HG02870 (cell line): ENCODE measurements around the gene IFNL2.
"Not testable (repeated sequence)": the region's sequence is repeated elsewhere in the genome, so short reads cannot be mapped to it uniquely, and the experiment has no call there.

ENCODE experiments used
- ATAC-seq: cut with Tn5 transposase; IDR thresholded peaks from one replicate; pipeline ENCODE4 v1.9.1; 2021; ENCODE audit warnings: mild to moderate bottlenecking, moderate library complexity; ENCODE audit not compliant: unreplicated experiment

Gene IFNL2

DNA sequence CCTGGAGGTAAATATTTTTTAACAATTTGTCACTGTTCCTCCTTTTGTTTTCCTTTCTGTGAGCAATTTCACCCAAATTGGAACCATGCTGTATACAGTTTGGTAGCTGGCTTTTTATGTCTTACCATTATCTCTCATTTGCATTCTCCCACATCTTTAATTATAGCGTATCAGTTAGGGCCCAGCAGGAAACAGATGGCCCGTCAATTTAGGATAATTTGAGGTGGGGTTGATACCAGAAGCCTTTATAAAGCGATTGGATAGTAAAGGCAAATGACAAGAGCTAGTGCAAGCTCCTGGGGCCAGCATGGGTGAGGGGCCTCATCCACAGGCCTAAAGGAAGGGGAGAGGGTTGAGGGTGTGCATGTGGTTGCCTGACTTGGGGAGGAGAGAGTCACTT, 15.7 kb upstream of the IFNL2 start:
- no peak for ATAC-seq

DNA sequence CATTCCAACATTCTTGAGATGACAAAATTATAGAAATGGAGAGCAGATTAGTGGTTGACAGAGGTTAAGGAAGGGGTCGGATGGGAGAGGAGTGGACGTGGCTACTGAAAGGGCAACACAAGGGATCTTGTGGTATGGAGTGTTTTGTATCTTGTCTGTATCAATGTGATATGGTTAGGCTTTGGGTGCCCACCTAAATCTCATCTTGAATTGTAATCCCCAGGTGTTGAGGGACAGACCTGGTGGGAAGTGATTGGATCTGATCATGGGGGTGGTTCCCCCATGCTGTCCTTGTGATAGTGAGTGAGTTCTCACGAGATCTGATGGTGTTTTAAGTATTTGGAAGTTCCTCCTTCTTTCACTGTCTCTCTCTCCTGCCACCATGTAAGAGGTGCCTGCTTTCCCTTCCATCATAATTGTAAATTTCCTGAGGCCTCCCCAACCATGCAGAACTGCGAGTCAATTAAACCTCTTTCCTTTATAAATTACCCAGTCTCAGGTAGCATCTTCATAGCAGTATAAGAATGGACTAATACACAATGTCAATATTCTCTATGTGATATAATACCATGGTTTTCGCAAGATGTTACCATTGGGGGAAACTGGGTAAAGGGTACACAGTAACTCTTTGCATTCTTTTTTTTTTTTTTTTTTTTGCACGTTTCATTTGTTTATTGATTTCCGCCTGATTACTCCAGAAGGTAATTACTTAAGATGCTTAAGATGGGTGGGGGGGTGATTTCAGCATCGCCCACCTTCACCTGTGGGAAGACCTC, 14.6 kb upstream of the IFNL2 start:
- ATAC-seq: no peak

DNA sequence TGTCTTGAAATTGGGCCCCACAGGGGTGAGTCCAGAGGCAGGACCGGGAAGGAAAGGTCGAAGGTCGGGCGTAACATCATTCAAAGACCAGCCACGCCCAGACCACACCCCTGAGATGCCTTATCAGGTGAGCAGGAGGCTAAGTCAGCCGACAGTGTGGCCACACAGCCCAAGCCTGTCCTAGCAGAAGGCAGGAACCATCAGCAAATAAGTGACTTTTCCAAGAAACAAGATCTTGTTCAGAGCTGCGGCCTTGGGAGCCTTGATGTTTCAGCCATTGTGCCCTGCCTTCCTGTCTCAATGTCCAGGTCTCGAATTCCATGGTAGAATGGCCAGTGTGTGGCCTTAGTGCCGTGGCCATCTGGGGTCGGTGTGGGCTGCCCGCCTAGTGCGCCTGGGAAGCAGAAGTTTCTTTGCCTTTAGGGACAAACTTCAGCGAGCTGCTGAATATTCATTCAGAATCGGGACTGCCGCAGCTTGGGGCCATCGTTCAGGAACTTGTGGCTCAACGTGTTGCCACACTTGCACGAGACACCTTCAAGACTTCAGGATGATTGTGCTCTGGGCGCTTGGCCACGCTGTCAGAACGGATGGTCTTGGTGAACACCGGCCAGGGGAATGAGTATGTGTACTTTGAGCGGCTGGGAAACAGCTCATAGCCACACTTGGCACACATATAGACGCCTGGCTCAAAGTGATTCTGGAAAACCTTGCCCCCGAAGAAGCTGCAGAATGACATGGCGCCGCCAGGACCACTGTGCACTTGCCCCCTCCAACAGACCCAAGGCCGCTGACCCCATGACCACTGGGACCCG, 13.5 kb upstream of the IFNL2 start:
- no peak for ATAC-seq

DNA sequence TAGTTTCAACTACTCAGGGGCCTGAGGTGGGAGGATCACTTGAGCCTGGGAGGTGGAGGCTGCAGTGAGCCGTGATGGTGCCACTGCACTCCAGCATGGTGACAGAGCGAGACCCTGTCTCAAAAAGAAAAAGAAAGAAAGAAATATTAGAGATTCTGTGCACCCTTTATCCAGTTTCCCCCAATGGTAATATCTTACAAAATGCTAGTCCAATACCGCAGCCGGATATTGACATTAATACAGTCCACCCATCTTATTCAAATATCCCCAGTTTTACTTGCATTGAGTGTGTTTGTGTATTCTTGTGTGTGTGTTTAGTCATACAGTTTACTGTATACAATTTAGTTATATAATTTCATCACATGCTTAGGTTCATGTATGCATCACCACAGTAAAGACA, 11.0 kb upstream of the IFNL2 start:
- ATAC-seq: no peak

DNA sequence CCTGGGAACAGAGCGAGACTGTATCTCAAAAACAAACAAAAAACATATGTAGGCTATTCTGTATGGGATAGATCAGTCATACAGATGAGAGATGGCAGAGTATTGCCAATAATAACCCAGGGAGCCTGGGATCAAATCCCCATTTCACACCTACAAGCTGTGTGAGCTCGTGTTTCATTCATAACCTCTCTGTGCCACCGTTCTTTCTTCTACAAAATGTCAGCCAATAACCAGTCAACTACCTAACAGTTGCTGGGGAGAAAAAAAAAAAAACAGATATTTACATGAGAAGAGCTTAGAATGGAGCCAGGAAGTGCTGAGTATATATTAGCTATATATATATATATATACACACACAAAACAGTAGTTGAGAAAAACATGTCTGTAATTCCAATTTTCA, 6.5 kb upstream of the IFNL2 start:
- ATAC-seq: no peak

DNA sequence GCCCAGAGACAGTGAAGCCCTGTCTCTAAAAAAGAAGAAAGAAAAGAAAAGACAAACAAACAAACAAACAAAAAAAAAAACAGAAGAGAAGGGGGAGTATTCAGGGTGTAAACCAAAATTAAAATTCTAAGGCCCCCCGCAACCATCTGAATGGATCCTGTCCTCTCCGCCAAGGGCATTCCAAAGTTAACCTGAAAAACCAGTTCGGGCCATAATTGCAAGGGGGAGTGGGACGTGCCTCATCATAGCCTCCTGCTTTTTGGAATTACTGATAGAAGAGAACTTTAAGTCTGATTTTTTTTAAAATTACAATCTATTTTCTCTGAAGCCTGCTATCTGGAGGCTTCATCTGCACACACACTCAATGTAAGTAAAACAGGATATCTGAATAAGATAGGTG, 5.7 kb upstream of the IFNL2 start:
- no peak for ATAC-seq

DNA sequence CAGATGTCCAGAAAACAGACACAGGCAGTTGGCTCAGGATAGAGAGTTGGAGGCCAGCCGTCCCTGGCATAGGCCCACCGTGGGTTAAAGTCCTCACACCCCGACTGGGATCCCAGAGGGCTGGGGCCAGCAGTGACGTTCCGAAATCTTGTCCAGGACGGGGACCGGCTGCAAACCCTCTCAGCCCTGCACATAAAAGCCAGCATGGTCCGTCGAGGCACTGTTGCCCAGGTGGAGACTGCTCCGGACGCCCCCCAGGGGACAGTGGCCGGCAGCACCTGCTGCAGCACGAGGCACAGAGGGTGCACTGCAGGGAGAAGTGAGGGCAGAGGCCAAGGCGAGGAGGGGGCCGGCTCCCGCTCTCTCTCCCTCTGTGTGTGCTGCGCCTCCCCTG, 4.3 kb upstream of the IFNL2 start:
- ATAC-seq: no peak

DNA sequence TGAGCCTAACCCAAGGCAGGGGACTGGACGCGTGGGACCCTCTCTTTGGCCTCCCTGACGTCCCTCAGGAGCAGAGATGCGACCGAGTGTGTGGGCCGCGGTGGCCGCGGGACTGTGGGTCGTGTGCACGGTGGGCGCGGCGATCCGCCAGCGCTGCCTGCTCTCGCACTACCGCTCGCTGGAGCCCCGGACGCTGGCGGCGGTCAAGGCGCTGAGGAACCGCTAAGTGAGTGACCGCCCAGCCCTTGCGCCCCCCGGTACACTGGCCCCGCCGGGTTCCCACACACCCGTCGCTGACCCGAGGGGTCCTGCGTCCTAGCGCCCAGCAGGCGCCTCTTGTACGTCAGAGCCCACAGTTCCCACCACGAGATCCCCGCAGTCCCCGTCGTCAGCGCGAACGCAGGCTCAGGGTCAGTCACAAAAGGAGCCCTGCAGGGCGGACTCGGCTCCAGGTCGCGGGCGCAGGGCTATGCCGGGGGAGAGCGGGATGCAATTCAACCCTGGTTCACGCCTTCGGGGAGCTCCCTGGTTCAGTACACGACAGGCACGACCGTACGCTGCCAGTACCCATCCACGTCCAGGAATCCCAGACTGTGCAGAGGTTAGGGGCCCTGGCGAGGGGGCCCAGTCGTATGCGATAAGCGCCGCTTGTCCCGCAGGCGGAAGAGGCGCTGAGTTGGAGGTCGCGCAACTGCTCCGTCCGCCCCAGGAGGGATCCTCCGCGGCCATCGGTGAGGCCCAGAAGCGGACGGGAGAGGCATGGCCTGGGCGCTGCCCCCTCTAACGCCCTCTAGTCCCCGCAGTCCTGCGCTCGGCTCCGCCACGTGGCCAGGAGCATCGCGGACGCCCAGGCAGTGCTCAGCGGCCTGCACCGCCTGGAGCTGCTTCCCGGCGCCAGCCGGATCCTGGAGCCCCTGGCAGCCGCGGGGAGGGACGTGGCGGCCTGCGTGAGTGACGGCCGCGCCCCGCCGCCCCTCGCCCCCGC, 3.6 kb upstream of the IFNL2 start:
- ATAC-seq: no peak

DNA sequence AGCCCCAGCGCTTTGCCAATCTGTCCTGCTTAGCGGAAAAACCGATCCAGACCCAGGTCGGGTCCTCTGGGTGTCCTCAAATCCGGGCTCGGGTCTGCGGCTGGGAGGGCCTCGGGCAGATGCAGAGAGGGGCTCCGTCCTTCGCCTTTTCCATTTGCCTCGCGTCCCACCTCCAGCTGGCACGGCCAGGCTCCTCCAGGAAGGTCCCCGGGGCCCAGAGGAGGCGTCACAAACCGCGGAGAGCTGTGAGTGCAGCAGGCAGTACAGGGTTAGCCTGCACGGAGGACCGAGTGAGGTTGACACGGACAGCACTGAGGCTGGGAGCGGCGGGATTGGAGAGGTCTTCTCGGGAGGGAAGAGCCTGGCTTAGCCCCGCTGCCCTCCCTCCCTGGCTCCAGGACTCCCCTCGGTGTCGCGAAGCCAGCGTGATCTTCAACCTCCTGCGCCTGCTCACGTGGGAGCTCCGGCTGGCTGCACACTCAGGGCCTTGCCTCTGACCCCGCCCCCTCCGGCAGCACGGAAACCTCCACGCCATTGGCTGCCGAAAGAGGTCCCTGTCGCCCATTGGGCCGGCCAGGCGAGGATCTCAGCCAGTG, 2.8 kb upstream of the IFNL2 start:
- no peak for ATAC-seq

DNA sequence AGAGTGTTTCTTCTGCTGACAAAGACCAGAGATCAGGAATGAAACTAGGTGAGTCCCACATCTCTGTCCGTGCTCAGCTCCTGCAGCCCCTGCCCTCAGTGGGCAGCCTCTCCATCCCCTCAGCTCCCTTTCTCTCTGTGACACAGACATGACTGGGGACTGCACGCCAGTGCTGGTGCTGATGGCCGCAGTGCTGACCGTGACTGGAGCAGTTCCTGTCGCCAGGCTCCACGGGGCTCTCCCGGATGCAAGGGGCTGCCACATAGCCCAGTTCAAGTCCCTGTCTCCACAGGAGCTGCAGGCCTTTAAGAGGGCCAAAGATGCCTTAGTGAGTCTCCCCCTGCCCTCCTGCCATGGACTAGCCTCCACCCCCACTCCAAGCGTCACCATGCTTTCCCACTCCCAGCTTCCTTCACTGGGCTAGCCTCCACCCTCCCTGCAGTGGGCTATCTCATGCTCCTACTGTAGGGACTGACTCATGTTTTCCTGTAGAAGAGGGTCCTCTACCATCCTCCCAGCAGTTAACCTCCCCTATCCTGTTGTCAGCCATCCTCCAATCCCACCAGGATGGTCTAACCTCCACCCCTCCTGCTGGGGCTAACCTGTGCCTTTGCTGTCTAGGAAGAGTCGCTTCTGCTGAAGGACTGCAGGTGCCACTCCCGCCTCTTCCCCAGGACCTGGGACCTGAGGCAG, 481 bp downstream of the IFNL2 start:
- ATAC-seq: not testable (repeated sequence)

DNA sequence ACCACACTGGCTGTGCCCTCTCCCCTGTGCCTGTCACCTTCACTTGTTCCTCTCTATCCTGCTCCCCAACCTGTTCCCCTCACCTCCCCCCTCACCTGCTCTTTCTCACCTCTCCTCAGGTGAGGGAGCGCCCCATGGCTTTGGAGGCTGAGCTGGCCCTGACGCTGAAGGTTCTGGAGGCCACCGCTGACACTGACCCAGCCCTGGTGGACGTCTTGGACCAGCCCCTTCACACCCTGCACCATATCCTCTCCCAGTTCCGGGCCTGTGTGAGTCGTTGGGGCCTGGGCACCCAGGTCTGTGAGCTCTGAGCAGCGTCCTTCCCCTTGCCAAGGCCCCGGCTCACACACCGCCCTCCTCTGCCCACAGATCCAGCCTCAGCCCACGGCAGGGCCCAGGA, 1.2 kb downstream of the IFNL2 start:
- ATAC-seq: not testable (repeated sequence)

DNA sequence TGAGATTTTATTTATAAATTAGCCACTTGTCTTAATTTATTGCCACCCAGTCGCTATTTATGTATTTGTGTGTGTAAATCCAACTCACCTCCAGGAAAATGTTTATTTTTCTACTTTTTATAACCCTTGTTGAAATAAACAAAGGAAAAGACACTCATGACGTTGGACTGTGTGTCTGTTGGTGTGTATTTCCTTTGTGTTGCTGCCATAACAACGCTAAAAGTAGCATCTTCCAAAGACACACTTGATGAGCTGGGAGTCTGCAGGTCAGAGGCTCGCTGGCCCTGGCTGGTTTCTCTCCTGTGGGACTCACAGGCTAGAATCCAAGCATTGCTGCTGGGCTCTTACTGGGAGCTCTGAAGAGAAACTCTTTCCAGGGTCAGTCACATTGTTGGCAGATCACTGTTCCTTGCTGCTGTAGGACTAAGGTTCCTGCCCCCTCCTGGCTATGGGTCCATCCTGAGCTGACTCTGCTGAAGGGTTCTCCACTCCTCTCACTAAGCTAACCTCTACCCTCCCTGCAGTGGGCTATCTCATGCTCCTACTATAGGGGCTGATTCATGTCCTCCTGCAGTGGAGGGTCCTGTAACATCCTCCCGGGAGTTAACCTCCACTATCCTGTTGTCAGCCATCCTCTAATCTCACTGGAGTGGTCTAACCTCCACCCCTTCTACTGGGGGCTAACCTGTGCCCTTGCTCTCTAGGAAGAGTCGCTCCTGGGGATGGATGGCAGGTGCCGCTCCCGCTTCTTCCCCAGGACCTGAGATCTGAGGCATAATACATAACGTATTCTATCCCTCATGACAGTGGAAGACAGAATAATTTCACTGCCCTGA, 2.1 kb downstream of the IFNL2 start:
- ATAC-seq: no peak

DNA sequence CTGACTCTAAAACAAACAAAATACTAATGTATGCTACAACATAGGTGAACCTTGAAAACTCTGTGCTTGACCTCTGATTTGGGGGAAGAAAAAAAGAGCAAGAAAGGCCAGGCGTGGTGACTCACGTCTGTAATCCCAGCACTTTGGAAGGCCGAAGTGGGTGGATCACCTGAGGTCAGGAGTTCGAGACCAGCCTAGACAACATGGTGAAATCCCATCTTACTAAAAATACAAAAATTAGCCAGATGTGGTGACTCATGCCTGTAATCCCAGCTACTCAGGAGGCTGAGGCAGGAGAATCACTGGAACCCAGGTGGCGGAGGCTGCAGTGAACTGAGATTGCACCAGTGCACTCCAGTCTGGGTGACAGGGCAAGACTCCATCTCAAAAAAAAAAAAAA, 5.7 kb downstream of the IFNL2 start:
- not testable (repeated sequence) for ATAC-seq

DNA sequence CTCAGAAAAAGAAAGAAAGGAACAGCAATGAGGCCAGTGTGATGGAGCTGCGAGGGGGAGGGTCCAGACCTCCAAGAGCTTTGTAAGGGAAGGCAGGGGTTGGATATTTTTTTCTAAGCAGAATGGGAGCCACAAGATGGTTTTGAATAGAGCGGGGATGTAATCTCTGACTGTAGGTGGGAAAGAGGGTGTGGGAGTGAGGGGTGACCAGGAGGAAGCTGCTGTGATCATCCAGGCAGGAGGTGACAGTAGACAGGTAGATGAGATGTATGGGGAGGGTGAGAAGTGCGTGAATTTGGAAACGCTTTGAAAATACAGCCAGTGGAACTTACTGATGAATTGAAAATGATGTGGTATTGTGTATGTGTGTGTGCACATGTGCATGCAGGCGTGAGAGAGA, 7.4 kb downstream of the IFNL2 start:
- no peak for ATAC-seq

DNA sequence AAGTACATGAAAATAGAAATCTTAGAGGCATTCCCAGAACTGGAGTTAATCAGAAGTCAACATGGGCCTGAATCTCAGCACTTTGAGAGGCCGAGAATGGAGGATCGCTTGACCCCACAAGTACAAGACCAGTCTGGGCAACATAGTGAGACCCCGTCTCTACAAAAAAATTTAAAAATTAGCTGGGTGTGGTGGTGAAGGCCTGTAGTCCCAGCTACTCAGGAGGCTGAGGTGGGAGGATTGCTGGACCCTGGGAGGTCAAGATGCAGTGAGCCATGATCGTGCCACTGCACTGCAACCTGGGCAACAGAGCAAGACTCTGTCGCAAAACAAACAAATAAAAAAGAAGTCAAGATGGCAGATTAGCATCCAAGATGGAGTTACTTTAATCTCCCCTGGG, 8.5 kb downstream of the IFNL2 start:
- no peak for ATAC-seq

DNA sequence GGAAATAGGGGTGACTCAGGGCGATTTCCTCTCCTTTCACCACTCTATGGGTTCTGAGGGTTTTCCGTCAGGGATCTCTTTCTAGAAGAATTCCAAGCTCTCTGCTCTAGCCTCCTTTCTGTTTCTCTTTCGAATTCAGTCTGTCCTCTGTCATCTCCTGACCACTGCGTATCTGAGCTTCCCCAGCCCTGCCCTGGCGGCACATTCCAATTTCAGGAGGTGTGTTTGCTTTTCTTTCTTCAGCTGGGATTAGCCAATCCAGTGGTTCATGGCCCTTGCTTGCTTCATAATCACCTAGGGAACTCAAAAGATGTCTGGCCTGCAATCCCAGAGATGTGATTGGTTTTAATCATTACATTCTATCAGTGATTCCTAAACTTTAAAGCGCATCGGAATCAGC, 9.4 kb downstream of the IFNL2 start:
- no peak for ATAC-seq

DNA sequence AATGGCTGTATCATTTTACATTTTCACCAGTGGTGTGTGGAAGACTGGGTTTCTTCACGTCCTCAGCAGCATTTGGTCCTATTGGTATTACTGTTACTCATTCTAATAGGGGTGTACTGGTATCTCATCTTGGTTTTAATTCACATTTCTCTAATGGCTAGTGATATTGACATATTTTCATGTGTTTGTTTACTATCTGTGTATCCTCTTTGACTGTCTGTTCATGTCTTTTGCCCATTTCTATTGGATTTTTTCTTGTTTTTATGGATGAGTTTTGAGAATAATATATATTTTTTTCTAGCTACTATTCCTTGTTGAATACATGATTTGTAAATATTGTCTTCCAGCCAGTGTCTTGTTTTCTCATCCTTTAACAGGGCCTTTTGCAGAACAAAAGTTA, 13.8 kb downstream of the IFNL2 start:
- ATAC-seq: no peak

DNA sequence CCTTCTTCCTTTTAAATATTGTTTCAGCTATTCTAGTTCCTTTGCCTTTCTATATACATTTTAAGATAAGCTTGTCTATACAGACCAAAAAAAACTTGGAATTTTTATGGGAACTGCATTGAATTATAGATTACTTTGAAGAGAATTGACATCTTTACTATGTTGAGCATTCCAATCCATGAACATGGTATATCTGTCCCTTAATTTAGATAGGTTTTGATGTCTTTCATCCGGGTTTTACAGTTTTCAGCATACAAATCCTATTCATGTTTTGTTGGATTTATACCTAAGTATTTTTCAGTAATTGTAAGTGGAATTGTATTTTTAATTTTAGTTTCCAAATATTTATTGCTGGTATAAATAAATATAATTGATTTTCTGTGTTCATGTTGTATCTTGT, 15.8 kb downstream of the IFNL2 start:
- no peak for ATAC-seq

DNA sequence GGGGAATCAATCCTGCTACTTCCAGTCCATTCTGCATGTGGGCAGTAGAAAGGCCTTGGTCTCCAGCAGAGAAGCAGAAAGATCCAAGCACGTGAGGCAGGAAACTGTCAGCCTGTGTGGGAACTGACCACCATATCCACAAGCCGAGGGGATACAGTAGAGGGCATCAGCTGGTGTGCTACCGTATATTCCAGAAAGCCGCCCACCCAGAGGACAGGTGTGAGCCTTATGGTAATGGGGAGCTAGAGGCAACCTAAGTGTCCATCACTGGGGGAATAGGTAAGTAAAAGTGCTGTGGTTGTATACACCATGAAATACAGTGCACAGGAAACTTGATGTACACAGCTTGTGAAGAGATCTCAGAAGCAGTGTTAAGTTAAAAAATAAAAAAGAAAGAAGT, 25.2 kb downstream of the IFNL2 start:
- no peak for ATAC-seq
